B cell (primary cell): ENCODE measurements around the gene SFXN5.

Experiments used
- EZH2 ChIP-seq: IDR thresholded peaks from 2 replicates; pipeline ENCODE4 v1.6.1; 2012; ENCODE audit warnings: borderline replicate concordance, low read depth, mild to moderate bottlenecking, moderate library complexity, low read length; ENCODE audit not compliant: insufficient read depth, poor library complexity, severe bottlenecking
- TF ChIP-seq, protein P1 (sequence below): fragments of 200-600 bp; IDR thresholded peaks from one replicate; pipeline ENCODE4 v1.8.0; 2022; ENCODE audit warnings: antibody characterized with exemption, mild to moderate bottlenecking

DNA sequence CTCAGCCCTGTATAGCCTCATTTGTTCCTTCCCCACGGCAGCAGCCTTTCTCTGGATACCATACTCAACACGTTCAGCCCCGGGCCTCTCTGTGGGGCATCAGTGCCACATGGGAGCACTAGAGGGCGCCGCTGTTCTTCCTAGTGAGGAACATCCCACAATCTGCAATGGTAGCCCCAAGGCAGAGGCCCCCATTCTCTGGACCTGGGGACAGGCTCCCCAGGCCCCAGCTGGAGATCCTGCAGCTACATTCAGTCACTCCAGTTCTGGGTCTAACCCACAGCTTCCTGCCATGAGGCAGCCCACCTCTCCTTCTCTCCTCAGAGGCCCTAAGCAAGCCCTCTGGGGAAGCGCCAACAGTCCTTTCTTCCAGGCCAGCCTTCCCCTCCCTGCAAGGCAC is 14.2 kb upstream of the SFXN5 start:
- TF ChIP-seq, protein P1, sequence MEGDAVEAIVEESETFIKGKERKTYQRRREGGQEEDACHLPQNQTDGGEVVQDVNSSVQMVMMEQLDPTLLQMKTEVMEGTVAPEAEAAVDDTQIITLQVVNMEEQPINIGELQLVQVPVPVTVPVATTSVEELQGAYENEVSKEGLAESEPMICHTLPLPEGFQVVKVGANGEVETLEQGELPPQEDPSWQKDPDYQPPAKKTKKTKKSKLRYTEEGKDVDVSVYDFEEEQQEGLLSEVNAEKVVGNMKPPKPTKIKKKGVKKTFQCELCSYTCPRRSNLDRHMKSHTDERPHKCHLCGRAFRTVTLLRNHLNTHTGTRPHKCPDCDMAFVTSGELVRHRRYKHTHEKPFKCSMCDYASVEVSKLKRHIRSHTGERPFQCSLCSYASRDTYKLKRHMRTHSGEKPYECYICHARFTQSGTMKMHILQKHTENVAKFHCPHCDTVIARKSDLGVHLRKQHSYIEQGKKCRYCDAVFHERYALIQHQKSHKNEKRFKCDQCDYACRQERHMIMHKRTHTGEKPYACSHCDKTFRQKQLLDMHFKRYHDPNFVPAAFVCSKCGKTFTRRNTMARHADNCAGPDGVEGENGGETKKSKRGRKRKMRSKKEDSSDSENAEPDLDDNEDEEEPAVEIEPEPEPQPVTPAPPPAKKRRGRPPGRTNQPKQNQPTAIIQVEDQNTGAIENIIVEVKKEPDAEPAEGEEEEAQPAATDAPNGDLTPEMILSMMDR, result peak; percentile 78
- TF ChIP-seq EZH2, result no peak
